MM.1S (cell line): Measurements from ENCODE around the gene MNX1.

Experiments used
- DNase-seq: peaks from one replicate; pipeline ENCODE4 v3.0.0-alpha.2; 2015
- H2AFZ ChIP-seq: fragments of 300-600 bp; sonication (generic); 2 replicates; pipeline ENCODE4 v1.6.0; 2016; ENCODE audit warnings: antibody characterized with exemption, low read length
- H3F3A ChIP-seq: fragments of 300-600 bp; sonication (generic); 2 replicates; pipeline ENCODE4 v1.6.1; 2016; ENCODE audit warnings: mild to moderate bottlenecking, antibody characterized with exemption, low read length, moderate library complexity, mixed read lengths; ENCODE audit not compliant: insufficient read depth
- H3K27ac ChIP-seq: fragments of 300-600 bp; sonication (generic); 2 replicates; pipeline ENCODE4 v1.5.1; 2016; ENCODE audit warnings: mild to moderate bottlenecking, low read length
- H3K27me3 ChIP-seq: fragments of 300-600 bp; sonication (generic); replicated peaks from 2 replicates; pipeline ENCODE4 v1.6.0; 2016; ENCODE audit warnings: low read length; ENCODE audit not compliant: insufficient read depth
- H3K36me3 ChIP-seq: fragments of 300-600 bp; sonication (generic); replicated peaks from 2 replicates; pipeline ENCODE4 v1.6.1; 2016; ENCODE audit warnings: mild to moderate bottlenecking, low read length, mixed read lengths; ENCODE audit not compliant: insufficient read depth
- H3K4me1 ChIP-seq: fragments of 300-600 bp; sonication (generic); 2 replicates; pipeline ENCODE4 v1.6.1; 2016; ENCODE audit warnings: low read length, mixed read lengths
- H3K4me2 ChIP-seq: fragments of 300-600 bp; sonication (generic); 2 replicates; pipeline ENCODE4 v1.6.0; 2016; ENCODE audit warnings: low read depth, low read length
- H3K4me3 ChIP-seq: fragments of 300-600 bp; sonication (generic); 2 replicates; pipeline ENCODE4 v1.5.1; 2016; ENCODE audit warnings: low read length, mixed read lengths
- H3K79me2 ChIP-seq: fragments of 300-600 bp; sonication (generic); 2 replicates; pipeline ENCODE4 v1.6.1; 2016; ENCODE audit warnings: mixed run types, low read length, mixed read lengths
- H3K9ac ChIP-seq: fragments of 300-600 bp; sonication (generic); 2 replicates; pipeline ENCODE4 v1.6.1; 2016; ENCODE audit warnings: low read length, mixed read lengths
- H3K9me2 ChIP-seq: fragments of 300-600 bp; sonication (generic); replicated peaks from 2 replicates; pipeline ENCODE4 v1.6.1; 2016; ENCODE audit warnings: mild to moderate bottlenecking, low read length, mixed read lengths; ENCODE audit not compliant: insufficient read depth
- H3K9me3 ChIP-seq: fragments of 300-600 bp; sonication (generic); replicated peaks from 2 replicates; pipeline ENCODE4 v1.6.1; 2016; ENCODE audit warnings: mild to moderate bottlenecking, low read length, mixed read lengths; ENCODE audit not compliant: insufficient read depth
- H4K20me1 ChIP-seq: fragments of 300-600 bp; sonication (generic); 2 replicates; pipeline ENCODE4 v1.6.1; 2016; ENCODE audit warnings: mild to moderate bottlenecking, low read length, moderate library complexity, mixed read lengths; ENCODE audit not compliant: insufficient read depth
- CTCF ChIP-seq: fragments of 300-600 bp; sonication (generic); IDR thresholded peaks from 2 replicates; pipeline ENCODE4 v1.5.1; 2016; ENCODE audit warnings: antibody characterized with exemption, low read length, mixed read lengths
- EZH2 ChIP-seq: fragments of 300-600 bp; sonication (generic); optimal IDR thresholded peaks from 2 replicates; pipeline ENCODE3; 2017; ENCODE audit warnings: low read depth, mild to moderate bottlenecking, antibody characterized with exemption, low read length, mixed read lengths
- EZH2phosphoT487 ChIP-seq: fragments of 300-600 bp; sonication (generic); IDR thresholded peaks from 2 replicates; pipeline ENCODE4 v1.6.1; 2018; ENCODE audit warnings: antibody characterized with exemption, low read length

MNX1 gene

DNA sequence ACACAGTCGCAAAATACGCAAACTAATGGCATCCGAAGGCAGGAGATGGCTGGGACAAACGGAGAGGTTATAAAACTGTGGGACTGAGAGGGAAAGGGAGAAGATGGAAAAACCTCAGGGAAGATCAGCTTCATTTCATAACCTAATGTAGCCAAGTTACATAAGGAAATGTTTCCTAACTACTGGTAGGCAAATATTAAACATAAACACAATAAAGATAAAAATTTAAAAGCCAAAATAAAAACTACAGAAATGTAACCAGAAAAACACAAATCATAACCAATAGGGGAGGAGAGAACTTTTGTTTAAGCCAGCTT is 13.1 kb upstream of the MNX1 start:
- no peak for TF ChIP-seq EZH2
- no peak for TF ChIP-seq EZH2phosphoT487
- no peak for TF ChIP-seq CTCF
- no peak overlapping the region for H3K4me2 ChIP-seq
- no peaks in the 10 kb centered on the region for H3K9me3 ChIP-seq
- no peak for DNase-seq
- no peak overlapping the region for H3K9ac ChIP-seq
- no peaks in the 10 kb centered on the region for H3K36me3 ChIP-seq
- H3K79me2 ChIP-seq: no peaks in the 10 kb centered on the region
- no peak overlapping the region for H3K4me3 ChIP-seq
- H3K27me3 ChIP-seq: peaks cover 23% of the 10 kb centered on the region
- no peaks in the 10 kb centered on the region for H4K20me1 ChIP-seq
- no peaks in the 10 kb centered on the region for H3F3A ChIP-seq
- H3K9me2 ChIP-seq: no peaks in the 10 kb centered on the region
- H3K4me1 ChIP-seq: no peaks in the 10 kb centered on the region
- no peak overlapping the region for H3K27ac ChIP-seq
- H2AFZ ChIP-seq: no peak overlapping the region

GRCh38 chr7:157022681-157023588 is 12.5 kb upstream of the MNX1 start:
- H3K4me3 ChIP-seq: no peak overlapping the region
- H3K27me3 ChIP-seq: peaks cover 23% of the 10 kb centered on the region
- H3K27ac ChIP-seq: no peak overlapping the region
- no peaks in the 10 kb centered on the region for H3K9me2 ChIP-seq
- no peak overlapping the region for H3K9ac ChIP-seq
- TF ChIP-seq CTCF (no peak), EZH2phosphoT487 (no peak), EZH2 (no peak)
- H3K79me2 ChIP-seq: no peaks in the 10 kb centered on the region
- DNase-seq: no peak
- no peak overlapping the region for H3K4me2 ChIP-seq
- no peaks in the 10 kb centered on the region for H3K9me3 ChIP-seq
- no peak overlapping the region for H2AFZ ChIP-seq
- H4K20me1 ChIP-seq: no peaks in the 10 kb centered on the region
- no peaks in the 10 kb centered on the region for H3K36me3 ChIP-seq
- H3K4me1 ChIP-seq: no peaks in the 10 kb centered on the region
- no peaks in the 10 kb centered on the region for H3F3A ChIP-seq

GRCh38 chr7:157021871-157022680 is 11.6 kb upstream of the MNX1 start:
- Histone ChIP-seq H3K4me3 (no peak overlapping the region), H3K9me3 (no peaks in the 10 kb centered on the region), H3K4me2 (no peak overlapping the region), H3K27me3 (peaks cover 23% of the 10 kb centered on the region), H4K20me1 (no peaks in the 10 kb centered on the region), H3K79me2 (no peaks in the 10 kb centered on the region), H3K9ac (no peak overlapping the region), H3F3A (no peaks in the 10 kb centered on the region), H3K27ac (no peak overlapping the region), H3K9me2 (no peaks in the 10 kb centered on the region), H3K36me3 (no peaks in the 10 kb centered on the region), H2AFZ (no peak overlapping the region), H3K4me1 (peaks cover 5% of the 10 kb centered on the region)
- TF ChIP-seq CTCF: no peak
- no peak for DNase-seq
